HEK293T (cell line): ENCODE data around the gene U2AF1L4.
"Not testable (repeated sequence)": the region's sequence is repeated elsewhere in the genome, so short reads cannot be mapped to it uniquely, and the experiment has no call there.

Source experiments
- CTCF ChIA-PET: fragments of 350-600 bp; formaldehyde crosslinking; extraction: SDS; loops from one replicate; lab custom pipeline; 2021; ENCODE audit warnings: antibody characterized with exemption, inconsistent platforms; lab: Yijun Ruan, JAX
- POLR2A ChIA-PET: fragments of 350-600 bp; formaldehyde crosslinking; extraction: SDS; loops from one replicate; lab custom pipeline; 2020; ENCODE audit warnings: antibody characterized with exemption, inconsistent platforms; lab: Yijun Ruan, JAX
- DNase-seq: peaks from one replicate; pipeline ENCODE4 v3.0.0; 2012; ENCODE audit warnings: mixed read lengths; ENCODE audit errors: extremely low spot score
- ARNT ChIP-seq: fragments of 450-650 bp; IDR thresholded peaks from 2 replicates; pipeline ENCODE4 v1.6.1; 2017; ENCODE audit warnings: mild to moderate bottlenecking
- BHLHE40 ChIP-seq: fragments of 450-650 bp; IDR thresholded peaks from 2 replicates; pipeline ENCODE4 v1.6.1; 2016; ENCODE audit warnings: mild to moderate bottlenecking, moderate library complexity, borderline replicate concordance
- CTBP1 ChIP-seq: fragments of 450-650 bp; IDR thresholded peaks from 2 replicates; pipeline ENCODE4 v1.6.1; 2016; ENCODE audit warnings: borderline replicate concordance
- ELF4 ChIP-seq: fragments of 450-650 bp; IDR thresholded peaks from 2 replicates; pipeline ENCODE4 v1.6.1; 2017; ENCODE audit warnings: antibody characterized with exemption
- FOXA1 ChIP-seq: fragments of 450-650 bp; IDR thresholded peaks from 2 replicates; pipeline ENCODE4 v1.6.1; 2016; ENCODE audit warnings: mild to moderate bottlenecking
- FOXK2 ChIP-seq: fragments of 450-650 bp; IDR thresholded peaks from 2 replicates; pipeline ENCODE4 v1.6.1; 2016; ENCODE audit warnings: mild to moderate bottlenecking
- FOXM1 ChIP-seq: fragments of 450-650 bp; IDR thresholded peaks from 2 replicates; pipeline ENCODE4 v1.6.1; 2017; ENCODE audit warnings: mild to moderate bottlenecking, borderline replicate concordance
- HDGF ChIP-seq: fragments of 450-650 bp; IDR thresholded peaks from 2 replicates; pipeline ENCODE4 v1.6.1; 2017; ENCODE audit warnings: antibody characterized with exemption, borderline replicate concordance
- L3MBTL2 ChIP-seq: fragments of 450-650 bp; conservative IDR thresholded peaks from 2 replicates; pipeline ENCODE4 v1.6.1; 2016; ENCODE audit warnings: mild to moderate bottlenecking
- LEF1 ChIP-seq: fragments of 450-650 bp; IDR thresholded peaks from 2 replicates; pipeline ENCODE4 v1.6.1; 2017; ENCODE audit warnings: mild to moderate bottlenecking, borderline replicate concordance
- NFRKB ChIP-seq: fragments of 450-650 bp; IDR thresholded peaks from 2 replicates; pipeline ENCODE4 v1.6.1; 2016; ENCODE audit warnings: mild to moderate bottlenecking, moderate library complexity
- PKNOX1 ChIP-seq: fragments of 450-650 bp; IDR thresholded peaks from 2 replicates; pipeline ENCODE4 v1.6.1; 2016
- SP1 ChIP-seq: fragments of 450-650 bp; IDR thresholded peaks from 2 replicates; pipeline ENCODE4 v1.6.1; 2017
- SUZ12 ChIP-seq: fragments of 450-650 bp; IDR thresholded peaks from 2 replicates; pipeline ENCODE4 v1.6.1; 2016; ENCODE audit warnings: mild to moderate bottlenecking
- TARDBP ChIP-seq: fragments of 450-650 bp; IDR thresholded peaks from 2 replicates; pipeline ENCODE4 v1.6.1; 2016
- ZNF384 ChIP-seq: fragments of 450-650 bp; IDR thresholded peaks from 2 replicates; pipeline ENCODE4 v1.6.1; 2016

Gene U2AF1L4

GRCh38 chr19:35776102-35776788 lies 31.0 kb upstream of the U2AF1L4 start:
- ChIA-PET CTCF (no interaction called here), POLR2A (no interaction called here)
- no peak for DNase-seq
- TF ChIP-seq ELF4 (no peak), FOXM1 (no peak), TARDBP (no peak), FOXA1 (no peak), L3MBTL2 (no peak), PKNOX1 (no peak), SUZ12 (no peak), ARNT (no peak), FOXK2 (no peak), ZNF384 (no peak), LEF1 (no peak), NFRKB (no peak), HDGF (no peak), BHLHE40 (no peak)

GRCh38 chr19:35775298-35776101 lies 30.3 kb upstream of the U2AF1L4 start, which contains the start of gene ARHGAP33:
Gene ARHGAP33, plus strand, starts transcription at chr19:35775564. Its CDS starts 95 bp downstream, at chr19:35775659.
- TF ChIP-seq TARDBP (no peak), PKNOX1 (peak; percentile 79), FOXK2 (no peak), ZNF384 (no peak), SP1 (no peak), NFRKB (no peak), LEF1 (no peak)
- ChIA-PET CTCF (no interaction called here), POLR2A (no interaction called here)
- peak; percentile 99 for DNase-seq

- POLR2A ChIA-PET, result interaction anchor here (0.9 kb wide), 1 partner anchor 27 kb away, joined by 6 read pairs; the partner anchor contains the start of gene LIN37
- no peak for TF ChIP-seq FOXA1
- TF ChIP-seq L3MBTL2, result 0 out of 2 replicates have a peak, but pooled peaks have one; percentile 24
- DNase-seq, result no peak
- CTCF ChIA-PET, result no interaction called here
Measured at GRCh38 chr19:35775046-35775297, 29.8 kb upstream of the U2AF1L4 start.

- ChIA-PET CTCF (no interaction called here), POLR2A (interaction anchor here (0.9 to 1.0 kb wide), 2 partner anchors 17 to 26 kb away, joined by 3 to 6 read pairs; partner anchors contain the start of genes HSPB6 and LIN37)
- DNase-seq, result no peak
- TF ChIP-seq FOXM1 (no peak), ELF4 (no peak), PKNOX1 (no peak), BHLHE40 (no peak), ARNT (no peak), SUZ12 (no peak), TARDBP (no peak), NFRKB (no peak), ZNF384 (no peak), FOXA1 (no peak), SP1 (no peak), HDGF (no peak), L3MBTL2 (no peak), CTBP1 (no peak), FOXK2 (no peak)
Measured at GRCh38 chr19:35774274-35775045, 29.2 kb upstream of the U2AF1L4 start.

- DNase-seq, result no peak
- no peak for TF ChIP-seq L3MBTL2
- TF ChIP-seq PKNOX1, result no peak
- TF ChIP-seq BHLHE40, result no peak
- TF ChIP-seq ARNT, result no peak
- TF ChIP-seq HDGF, result no peak
- TF ChIP-seq ZNF384, result no peak
- no peak for TF ChIP-seq FOXK2
- no peak for TF ChIP-seq LEF1
- TF ChIP-seq FOXA1, result no peak
- TF ChIP-seq ELF4, result no peak
- POLR2A ChIA-PET, result interaction anchor here (0.5 to 1.6 kb wide), 3 partner anchors 16 to 27 kb away, joined by 3 to 9 read pairs (median 3); partner anchors contain the start of genes HSPB6 and LIN37
- CTCF ChIA-PET, result no interaction called here
Measured at GRCh38 chr19:35773020-35773806, 28.0 kb upstream of the U2AF1L4 start.

- CTCF ChIA-PET, DNase-seq: not testable (repeated sequence)
- POLR2A ChIA-PET, result interaction anchor here (1.6 kb wide), 1 partner anchor 24 kb away, joined by 9 read pairs; the partner anchor contains the start of gene LIN37
Measured at GRCh38 chr19:35772362-35772761, 27.1 kb upstream of the U2AF1L4 start.
